Common myeloid progenitor, CD34-positive (primary cell): ENCODE data around the gene PPCDC.

ENCODE experiments used
- CTCF ChIA-PET: fragments of 350-600 bp; sonication (Branson Sonifier 250); formaldehyde crosslinking; loops from one replicate; lab custom pipeline; 2021; ENCODE audit warnings: antibody characterized with exemption; lab: Charles Lee
- POLR2A ChIA-PET: fragments of 350-600 bp; sonication (Branson Sonifier 250); formaldehyde crosslinking; loops from one replicate; lab custom pipeline; 2021; ENCODE audit warnings: antibody characterized with exemption; lab: Charles Lee
- DNase-seq, 3 donors: peaks; one replicate each; pipeline versions ENCODE4 v3.0.0 to v3.0.0-alpha.2; 2013
- H3K27ac ChIP-seq, 2 experiments: 1 replicate in 1 of 2; 2 replicates in 1 of 2; pipeline ENCODE4 v1.7.0; 2013; ENCODE audit warnings: inconsistent platforms in 2 of 2, low read length in 2 of 2, mild to moderate bottlenecking in 2 of 2, low read depth in 1 of 2, moderate library complexity in 1 of 2; ENCODE audit not compliant: severe bottlenecking in 2 of 2, insufficient read depth in 1 of 2, poor library complexity in 1 of 2
- H3K27me3 ChIP-seq, 5 experiments: replicated peaks in 2 of 5; 1 replicate in 3 of 5; 2 replicates in 2 of 5; pipeline versions ENCODE4 v1.6.1 to v1.7.0; 2013; ENCODE audit warnings: low read length in 4 of 5, mild to moderate bottlenecking in 2 of 5, moderate library complexity in 2 of 5, inconsistent platforms in 1 of 5; ENCODE audit not compliant: insufficient read depth in 5 of 5, control insufficient read depth in 4 of 5
- H3K36me3 ChIP-seq, 4 experiments: 1 replicate in 2 of 4; 2 replicates in 2 of 4; pipeline versions ENCODE4 v1.6.1 to v1.7.0; 2013; ENCODE audit warnings: low read length in 3 of 4, control low read depth in 1 of 4, mild to moderate bottlenecking in 1 of 4; ENCODE audit not compliant: control insufficient read depth in 4 of 4, insufficient read depth in 4 of 4
- H3K4me1 ChIP-seq, 4 experiments: 1 replicate in 3 of 4; 2 replicates in 1 of 4; pipeline versions ENCODE4 v1.6.1 to v1.7.1; 2013; ENCODE audit warnings: low read length in 3 of 4, mild to moderate bottlenecking in 3 of 4, control low read depth in 1 of 4, inconsistent platforms in 1 of 4, moderate library complexity in 1 of 4; ENCODE audit not compliant: control insufficient read depth in 4 of 4, insufficient read depth in 4 of 4; ENCODE audit errors: control extremely low read depth in 1 of 4
- H3K4me3 ChIP-seq, 7 experiments: 1 replicate in 4 of 7; 2 replicates in 3 of 7; pipeline versions ENCODE4 v1.5.1 to v1.7.0; 2013; ENCODE audit warnings: mild to moderate bottlenecking in 7 of 7, low read length in 6 of 7, moderate library complexity in 6 of 7, inconsistent platforms in 2 of 7, low read depth in 2 of 7, control low read depth in 1 of 7; ENCODE audit not compliant: insufficient read depth in 4 of 7, control insufficient read depth in 1 of 7; ENCODE audit errors: extremely low read depth in 1 of 7
- H3K9me3 ChIP-seq, 5 experiments: 1 replicate in 4 of 5; 2 replicates in 1 of 5; pipeline versions ENCODE4 v1.6.1 to v1.7.1; 2013; ENCODE audit warnings: low read length in 4 of 5, mild to moderate bottlenecking in 2 of 5, inconsistent platforms in 1 of 5, low read depth in 1 of 5, moderate library complexity in 1 of 5; ENCODE audit not compliant: control insufficient read depth in 4 of 5, insufficient read depth in 2 of 5; ENCODE audit errors: control extremely low read depth in 1 of 5
- WGBS: methylation state at CpG from one replicate; pipeline ENCODE4 v1.1.5; 2013; ENCODE audit not compliant: insufficient coverage; 5-methylcytosine and 5-hydroxymethylcytosine counted together

The PPCDC gene

DNA sequence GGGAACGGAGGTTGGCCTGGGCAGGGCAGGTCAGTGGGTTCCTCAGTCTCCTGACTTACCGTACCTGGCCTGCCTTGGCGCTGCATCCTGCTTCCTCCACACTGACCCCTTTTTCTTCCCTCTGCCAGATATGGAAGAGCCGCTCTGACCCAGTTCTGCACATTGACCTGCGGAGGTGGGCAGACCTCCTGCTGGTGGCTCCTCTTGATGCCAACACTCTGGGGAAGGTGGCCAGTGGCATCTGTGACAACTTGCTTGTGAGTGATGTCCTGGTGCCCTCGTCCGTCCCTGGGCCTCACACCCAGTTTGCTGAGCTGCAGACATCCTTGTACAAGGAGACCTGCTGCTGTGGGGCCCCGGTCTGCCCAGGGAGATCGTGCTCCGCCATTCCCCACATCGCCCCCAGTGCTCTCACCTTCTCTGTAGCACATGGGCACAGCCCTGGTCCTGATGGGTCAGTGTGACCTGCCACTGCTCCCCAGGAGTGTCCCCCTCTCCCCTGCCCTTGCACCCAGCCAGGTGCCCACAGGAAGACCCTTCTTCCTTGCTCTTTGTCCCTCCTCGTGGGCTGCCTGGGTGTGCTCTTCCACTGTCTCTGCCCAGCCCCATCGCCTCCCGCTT lies 21.0 kb downstream of the PPCDC start:
- ChIA-PET CTCF (interaction anchor here (0.8 to 12.6 kb wide), 34 partner anchors 10 to 171 kb away, joined by 3 to 191 read pairs (median 8); no protein-coding TSS in a partner anchor), POLR2A (interaction anchor here (0.5 to 3.5 kb wide), 14 partner anchors 10 to 165 kb away, joined by 3 to 57 read pairs (median 8); partner anchors contain the start of gene C15orf39)
- peak overlapping the region; percentile 90 for H3K27ac ChIP-seq
- H3K27me3 ChIP-seq = no peaks in the 10 kb centered on the region
- peaks cover 11 to 95% (median 93%) of the 10 kb centered on the region in 4 experiments for H3K4me1 ChIP-seq
- H3K4me3 ChIP-seq = peak overlapping the region in 3 of 7 experiments; percentile 3 to 56 (median 21)
- H3K36me3 ChIP-seq = peaks cover 0 to 21% (median 0%) of the 10 kb centered on the region in 4 experiments
- no peak for DNase-seq
- 87% methylated on average over 8 of the region's 14 CpGs for WGBS
- no peaks in the 10 kb centered on the region for H3K9me3 ChIP-seq

GRCh38 chr15:75045332-75046015 lies 22.1 kb downstream of the PPCDC start:
- ChIA-PET CTCF (interaction anchor here (0.8 to 12.6 kb wide), 10 partner anchors 9 to 162 kb away, joined by 3 to 191 read pairs (median 9); no protein-coding TSS in a partner anchor), POLR2A (interaction anchor here (3.5 kb wide), 1 partner anchor 155 kb away, joined by 40 read pairs; the partner anchor contains the start of gene C15orf39)
- DNase-seq = no peak
- H3K9me3 ChIP-seq = no peaks in the 10 kb centered on the region
- H3K27me3 ChIP-seq = no peaks in the 10 kb centered on the region
- no peak overlapping the region for H3K27ac ChIP-seq
- WGBS = 100% methylated on average over 3 of the region's 6 CpGs
- no peak overlapping the region for H3K4me3 ChIP-seq
- peaks cover 10 to 99% (median 91%) of the 10 kb centered on the region in 4 experiments for H3K4me1 ChIP-seq
- H3K36me3 ChIP-seq = peaks cover 0 to 32% (median 0%) of the 10 kb centered on the region in 4 experiments

DNA sequence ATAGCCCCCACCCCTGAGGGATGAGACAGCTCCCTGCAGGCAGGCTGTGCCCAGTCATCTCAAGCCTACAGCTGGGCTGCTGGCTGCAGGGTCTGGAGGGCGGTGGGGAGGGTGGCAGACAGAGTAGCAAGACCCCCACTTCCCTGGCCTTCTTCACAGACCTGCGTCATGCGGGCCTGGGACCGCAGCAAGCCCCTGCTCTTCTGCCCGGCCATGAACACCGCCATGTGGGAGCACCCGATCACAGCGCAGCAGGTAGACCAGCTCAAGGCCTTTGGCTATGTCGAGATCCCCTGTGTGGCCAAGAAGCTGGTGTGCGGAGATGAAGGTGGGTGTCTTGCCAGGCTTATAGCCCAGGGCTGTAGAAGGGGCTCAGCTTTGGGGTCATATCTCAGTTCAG lies 25.0 kb downstream of the PPCDC start:
- WGBS = 95% methylated on average over 10 of the region's 10 CpGs
- POLR2A ChIA-PET = no interaction called here
- no peak overlapping the region for H3K27ac ChIP-seq

DNA sequence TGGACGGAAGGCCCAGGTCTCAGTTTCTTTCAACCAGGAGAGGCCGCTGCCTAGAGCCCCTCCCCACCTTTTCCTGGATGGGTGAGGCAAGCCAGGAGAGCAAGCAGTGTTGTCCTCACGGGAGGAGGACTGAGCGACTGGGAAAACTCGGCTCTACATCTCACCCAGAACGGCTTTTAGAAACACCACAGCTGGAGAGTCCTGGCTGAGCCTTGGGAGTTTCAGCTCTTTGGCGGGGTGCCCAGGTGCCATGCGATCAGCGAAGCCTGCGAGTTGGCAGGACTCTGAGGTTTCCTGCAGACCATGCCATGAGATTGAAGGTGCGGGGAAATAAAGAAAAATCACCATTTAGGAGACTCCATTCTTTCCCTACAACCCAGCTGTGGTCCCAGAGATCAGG lies 26.0 kb downstream of the PPCDC start:
- H3K27ac ChIP-seq = no peak overlapping the region
- ChIA-PET POLR2A (interaction anchor here (0.6 kb wide), 1 partner anchor 146 kb away, joined by 3 read pairs; no protein-coding TSS in a partner anchor), CTCF (interaction anchor here (1.0 to 3.1 kb wide), 4 partner anchors 12 to 152 kb away, joined by 3 to 13 read pairs (median 5); partner anchors contain the start of gene C15orf39)
- WGBS = 18% methylated on average over 10 of the region's 11 CpGs
- peak in 1 of 3 donors; percentile 61 for DNase-seq
- H3K27me3 ChIP-seq = no peaks in the 10 kb centered on the region
- H3K36me3 ChIP-seq = peaks cover 0 to 33% (median 0%) of the 10 kb centered on the region in 4 experiments
- H3K9me3 ChIP-seq = no peaks in the 10 kb centered on the region
- peaks cover 5 to 77% (median 62%) of the 10 kb centered on the region in 4 experiments for H3K4me1 ChIP-seq
- H3K4me3 ChIP-seq = no peak overlapping the region

More for the DNA sequence above, 25.0 kb downstream of the PPCDC start:
- Histone ChIP-seq H3K36me3 (peaks cover 0 to 33% (median 0%) of the 10 kb centered on the region in 4 experiments), H3K4me3 (no peak overlapping the region), H3K27me3 (no peaks in the 10 kb centered on the region), H3K4me1 (peaks cover 5 to 77% (median 66%) of the 10 kb centered on the region in 4 experiments), H3K9me3 (no peaks in the 10 kb centered on the region)
- CTCF ChIA-PET = interaction anchor here (0.7 to 3.1 kb wide), 4 partner anchors 13 to 158 kb away, joined by 3 to 13 read pairs (median 4); no protein-coding TSS in a partner anchor
- no peak for DNase-seq

GRCh38 chr15:75050283-75050682 lies 26.9 kb downstream of the PPCDC start:
- H3K4me3 ChIP-seq = no peak overlapping the region
- 100% methylated on average over 2 of the region's 2 CpGs for WGBS
- H3K36me3 ChIP-seq = peaks cover 0 to 27% (median 0%) of the 10 kb centered on the region in 4 experiments
- peaks cover under 1 to 75% (median 58%) of the 10 kb centered on the region in 4 experiments for H3K4me1 ChIP-seq
- no peak overlapping the region for H3K27ac ChIP-seq
- no peak for DNase-seq
- no peaks in the 10 kb centered on the region for H3K27me3 ChIP-seq
- POLR2A ChIA-PET = interaction anchor here (0.8 to 1.0 kb wide), 2 partner anchors 11 to 55 kb away, joined by 3 read pairs; no protein-coding TSS in a partner anchor
- no peaks in the 10 kb centered on the region for H3K9me3 ChIP-seq
- CTCF ChIA-PET = interaction anchor here (1.0 to 3.1 kb wide), 3 partner anchors 11 to 58 kb away, joined by 3 to 13 read pairs (median 6); no protein-coding TSS in a partner anchor

DNA sequence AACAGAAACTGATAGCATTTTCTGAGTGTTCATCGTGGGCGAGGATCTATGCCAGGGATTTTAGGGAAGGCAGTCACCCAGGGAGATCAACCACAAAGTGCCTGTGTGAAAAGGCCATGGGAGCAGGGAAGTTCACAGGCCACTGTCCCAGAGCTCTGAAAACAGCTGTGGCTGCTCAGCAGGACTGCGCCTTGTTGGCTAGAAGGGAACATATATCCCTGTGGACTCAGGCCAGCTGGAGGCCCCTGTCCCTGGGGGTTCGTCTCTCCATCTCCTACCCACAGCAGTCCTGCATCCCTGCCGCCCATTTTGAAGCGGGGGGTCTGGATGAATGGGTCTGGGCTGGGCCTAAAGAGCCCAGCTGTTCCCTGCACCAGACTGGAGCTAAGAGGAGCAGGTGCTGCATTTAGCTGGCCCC lies 27.8 kb downstream of the PPCDC start:
- peaks cover 0 to 25% (median 0%) of the 10 kb centered on the region in 4 experiments for H3K36me3 ChIP-seq
- 92% methylated on average over 6 of the region's 6 CpGs for WGBS
- H3K27me3 ChIP-seq = no peaks in the 10 kb centered on the region
- POLR2A ChIA-PET = interaction anchor here (0.5 to 1.0 kb wide), 2 partner anchors 19 to 54 kb away, joined by 3 read pairs; no protein-coding TSS in a partner anchor
- peaks cover 0 to 74% (median 54%) of the 10 kb centered on the region in 4 experiments for H3K4me1 ChIP-seq
- no peaks in the 10 kb centered on the region for H3K9me3 ChIP-seq
- CTCF ChIA-PET = interaction anchor here (0.6 to 1.0 kb wide), 2 partner anchors 14 to 57 kb away, joined by 3 read pairs; no protein-coding TSS in a partner anchor
- H3K27ac ChIP-seq = no peak overlapping the region
- no peak overlapping the region for H3K4me3 ChIP-seq
- DNase-seq = no peak
